Astrocyte (in vitro differentiated cells and primary cell): Measurements from ENCODE around the gene SEMA4D.

ENCODE experiments used
- EZH2 ChIP-seq: IDR thresholded peaks from 2 replicates; pipeline ENCODE4 v1.6.1; 2012; ENCODE audit warnings: mild to moderate bottlenecking, low read length, inconsistent platforms; ENCODE audit not compliant: insufficient read depth
- TF ChIP-seq, protein P1 (sequence below): IDR thresholded peaks from 2 replicates; pipeline ENCODE4 v1.5.1; 2011; ENCODE audit warnings: low read depth, mild to moderate bottlenecking, inconsistent platforms, low read length, moderate library complexity; ENCODE audit not compliant: insufficient read depth

GRCh38 chr9:89539374-89539773 lies 41.5 kb upstream of the SEMA4D start:
- TF ChIP-seq, protein P1, sequence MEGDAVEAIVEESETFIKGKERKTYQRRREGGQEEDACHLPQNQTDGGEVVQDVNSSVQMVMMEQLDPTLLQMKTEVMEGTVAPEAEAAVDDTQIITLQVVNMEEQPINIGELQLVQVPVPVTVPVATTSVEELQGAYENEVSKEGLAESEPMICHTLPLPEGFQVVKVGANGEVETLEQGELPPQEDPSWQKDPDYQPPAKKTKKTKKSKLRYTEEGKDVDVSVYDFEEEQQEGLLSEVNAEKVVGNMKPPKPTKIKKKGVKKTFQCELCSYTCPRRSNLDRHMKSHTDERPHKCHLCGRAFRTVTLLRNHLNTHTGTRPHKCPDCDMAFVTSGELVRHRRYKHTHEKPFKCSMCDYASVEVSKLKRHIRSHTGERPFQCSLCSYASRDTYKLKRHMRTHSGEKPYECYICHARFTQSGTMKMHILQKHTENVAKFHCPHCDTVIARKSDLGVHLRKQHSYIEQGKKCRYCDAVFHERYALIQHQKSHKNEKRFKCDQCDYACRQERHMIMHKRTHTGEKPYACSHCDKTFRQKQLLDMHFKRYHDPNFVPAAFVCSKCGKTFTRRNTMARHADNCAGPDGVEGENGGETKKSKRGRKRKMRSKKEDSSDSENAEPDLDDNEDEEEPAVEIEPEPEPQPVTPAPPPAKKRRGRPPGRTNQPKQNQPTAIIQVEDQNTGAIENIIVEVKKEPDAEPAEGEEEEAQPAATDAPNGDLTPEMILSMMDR = no peak
- TF ChIP-seq EZH2 = no peak
